Left renal cortex interstitium (tissue), 4 donors: ENCODE data around the gene UPP2. TPM values are rescaled to one million over a fixed set of nuclear protein-coding genes. Genes with fewer than 3 reads are reported as not detected.

Experiments
- DNase-seq, 4 donors: peaks; one replicate each; pipeline ENCODE4 v3.0.0-alpha.2; 2013; ENCODE audit warnings: low read depth in 4 of 4, low spot score in 2 of 4, missing footprints in 1 of 4
- polyA plus RNA-seq, 4 donors: library from polyadenylated mRNA; unstranded; fragments of 120-200 nt; gene quantifications; one replicate each; pipeline ENCODE4 v1.2.1, GENCODE V29; 2013; ENCODE audit not compliant: insufficient read length in 4 of 4

Gene UPP2
- polyA plus RNA-seq, 4 donors: 2.3 to 10.9 (median 9.2) TPM

DNA sequence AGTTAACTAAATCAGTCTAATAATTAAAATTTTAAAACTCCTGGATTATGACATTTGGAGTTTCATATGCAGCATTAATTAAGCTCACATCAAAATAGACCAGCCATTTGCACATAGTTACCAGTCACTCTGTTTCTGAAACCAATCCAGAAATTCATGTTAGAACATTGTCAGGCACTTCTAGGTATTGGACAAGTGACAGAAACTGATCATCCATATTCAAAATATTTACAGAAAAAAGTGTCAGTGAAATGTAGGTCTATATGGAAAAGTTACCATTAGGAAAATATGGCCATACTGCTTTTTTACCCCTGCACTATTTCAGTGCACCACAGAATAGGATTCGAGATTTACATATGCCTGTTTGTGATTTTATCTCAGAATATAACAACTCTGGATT, 33.4 kb downstream of the UPP2 start:
- no peak for DNase-seq

DNA sequence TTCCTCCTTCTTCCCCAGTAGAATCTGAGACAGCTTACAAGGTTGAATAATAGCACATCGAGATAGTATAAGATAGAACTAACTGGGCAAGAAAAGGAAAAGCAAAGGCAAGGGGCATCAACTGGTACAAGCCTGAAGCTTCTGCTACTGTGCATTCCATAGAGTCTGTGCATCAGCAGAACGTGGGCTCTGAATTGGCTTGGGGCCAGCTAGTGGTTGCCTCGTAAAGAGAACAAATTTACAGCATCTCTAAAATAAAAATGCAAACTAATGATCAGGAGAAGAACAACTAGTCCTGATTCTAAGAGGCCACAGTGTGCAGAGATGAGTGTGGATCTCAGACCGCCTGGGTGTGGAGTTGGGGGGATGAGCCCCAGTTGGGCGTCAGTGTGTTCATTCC, 36.6 kb downstream of the UPP2 start:
- DNase-seq: no peak

DNA sequence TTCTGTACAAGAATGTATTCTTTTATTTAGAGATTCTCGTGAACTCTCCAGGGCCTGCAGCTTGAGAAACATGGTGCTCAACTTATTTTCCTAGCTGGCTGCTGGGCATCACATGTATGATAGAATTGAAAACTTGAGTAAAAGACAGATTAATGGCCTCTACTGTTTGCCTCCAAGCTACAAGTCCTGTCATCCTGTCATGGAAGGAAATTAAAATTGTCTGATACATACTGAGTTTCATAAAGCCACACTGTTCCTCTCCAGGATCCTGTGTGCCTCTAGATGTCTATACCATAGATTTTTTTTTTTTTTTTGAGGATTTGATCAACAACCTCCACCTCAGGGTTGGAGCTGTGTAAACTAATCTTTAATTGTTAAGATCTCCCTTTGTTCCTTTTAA, 38.5 kb downstream of the UPP2 start:
- no peak for DNase-seq

DNA sequence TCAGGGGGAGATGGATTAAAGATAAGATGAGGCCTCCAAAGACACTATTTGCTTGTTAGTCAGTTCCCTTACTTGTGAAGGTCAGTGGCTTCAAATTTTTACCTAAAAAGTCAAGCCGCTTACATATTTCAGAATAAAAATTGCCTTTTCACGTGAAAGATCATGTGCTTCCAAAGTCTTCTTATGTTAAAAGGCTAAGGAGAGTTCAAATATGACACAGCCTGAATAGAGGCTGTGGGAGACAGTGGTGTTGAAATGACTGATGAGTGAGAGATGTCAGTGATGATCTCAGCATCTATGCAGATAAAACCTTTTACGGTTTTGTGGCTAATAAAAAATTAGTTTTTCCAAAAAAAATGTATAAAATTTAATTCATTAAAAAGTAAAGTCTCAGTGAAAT, 40.5 kb downstream of the UPP2 start:
- no peak for DNase-seq

DNA sequence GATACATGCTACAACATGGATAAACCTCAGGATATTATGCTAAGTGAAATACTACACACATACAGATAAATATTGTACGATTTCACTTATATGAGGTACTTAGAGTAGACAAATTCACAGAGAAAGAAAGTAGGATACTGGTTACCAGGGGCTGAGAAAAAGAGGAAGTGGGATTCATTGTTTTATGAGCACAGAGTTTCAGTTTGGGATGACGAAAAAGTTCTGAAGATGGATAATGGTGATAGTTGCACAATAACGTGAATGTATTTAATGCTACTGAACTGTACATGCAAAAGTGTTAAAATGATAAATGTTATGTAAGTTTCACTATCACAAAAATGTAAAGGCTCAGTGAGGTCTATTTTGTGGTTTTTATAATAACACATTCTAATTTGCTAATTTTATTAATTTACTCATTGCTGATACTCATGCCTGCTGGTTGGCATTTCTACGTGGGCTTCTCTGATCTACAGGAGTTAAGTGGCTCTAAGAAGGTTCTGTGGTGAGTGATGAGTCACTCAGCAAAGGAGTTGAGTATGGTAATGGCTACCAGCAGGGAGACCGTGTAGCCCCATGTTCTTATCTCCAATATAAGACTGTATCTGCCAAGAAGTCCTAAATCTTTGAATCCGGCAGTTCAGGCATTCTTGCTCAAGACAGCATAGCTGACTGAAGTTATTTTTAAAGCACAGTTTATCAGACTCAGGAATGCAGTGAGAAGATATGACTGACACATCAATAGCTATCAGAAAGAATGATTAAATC, 41.1 kb downstream of the UPP2 start:
- DNase-seq: no peak

DNA sequence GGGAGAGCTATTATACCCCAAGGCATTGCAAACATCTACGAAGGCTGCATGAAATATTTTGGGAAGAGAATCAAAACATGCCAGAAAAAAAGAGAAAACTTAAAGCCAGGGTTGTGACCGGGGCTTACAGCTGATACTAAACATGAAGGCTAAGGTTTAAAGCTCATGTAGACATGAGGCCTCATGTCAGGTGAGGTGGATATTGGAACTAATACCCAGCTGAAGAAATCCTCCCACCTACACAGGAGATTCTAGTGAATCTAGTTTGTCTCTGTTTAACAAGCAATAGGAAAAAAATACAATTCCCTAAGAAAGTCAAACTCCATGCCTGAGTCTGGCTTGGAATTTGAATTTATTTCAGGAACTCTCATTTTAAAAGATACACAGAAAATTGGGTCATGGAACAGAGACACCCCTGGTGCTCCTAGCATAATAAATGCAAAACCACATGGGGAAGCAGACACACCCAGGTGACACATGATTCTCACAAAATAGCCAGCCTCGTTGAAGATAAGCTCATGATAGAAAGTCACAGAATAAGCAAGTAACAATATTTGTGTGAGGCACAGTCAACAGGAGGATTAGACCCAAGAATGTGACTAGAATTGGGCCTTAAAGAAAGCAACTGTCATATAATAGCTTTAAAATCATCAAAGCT, 42.2 kb downstream of the UPP2 start:
- no peak for DNase-seq

DNA sequence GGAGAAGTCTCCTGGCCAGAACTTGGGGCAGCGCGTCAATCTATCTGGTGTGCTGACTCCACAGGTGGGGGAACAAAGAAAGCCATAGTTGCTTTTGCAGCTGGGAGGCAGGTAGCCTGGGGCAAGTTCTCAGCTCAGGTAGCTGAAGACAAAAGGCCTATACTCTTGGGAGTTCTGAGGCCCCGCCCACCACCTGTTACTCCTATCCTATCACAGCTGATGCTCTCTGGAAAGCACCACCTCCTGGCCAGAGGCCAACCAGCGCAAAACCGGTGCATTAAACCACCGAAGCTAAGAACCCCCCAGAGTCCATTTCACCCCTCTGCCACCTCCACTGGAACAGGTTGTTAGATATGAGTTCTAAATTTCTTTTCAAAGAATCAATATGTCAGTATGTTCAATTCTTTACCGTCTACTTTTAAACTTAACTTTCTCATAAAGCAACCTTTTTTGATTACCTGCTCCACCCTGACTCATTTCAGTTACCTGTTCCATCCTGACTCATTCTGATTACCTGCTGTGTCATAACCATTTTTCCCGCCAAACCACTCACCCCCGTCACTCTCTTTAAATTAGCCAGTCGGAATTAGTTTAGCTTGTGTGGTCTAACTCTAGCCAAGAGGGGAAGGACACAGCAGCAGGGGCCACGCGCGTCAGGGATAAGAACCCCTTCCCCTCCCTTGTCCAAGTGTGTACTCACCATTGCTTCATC, 43.4 kb downstream of the UPP2 start:
- DNase-seq: no peak

DNA sequence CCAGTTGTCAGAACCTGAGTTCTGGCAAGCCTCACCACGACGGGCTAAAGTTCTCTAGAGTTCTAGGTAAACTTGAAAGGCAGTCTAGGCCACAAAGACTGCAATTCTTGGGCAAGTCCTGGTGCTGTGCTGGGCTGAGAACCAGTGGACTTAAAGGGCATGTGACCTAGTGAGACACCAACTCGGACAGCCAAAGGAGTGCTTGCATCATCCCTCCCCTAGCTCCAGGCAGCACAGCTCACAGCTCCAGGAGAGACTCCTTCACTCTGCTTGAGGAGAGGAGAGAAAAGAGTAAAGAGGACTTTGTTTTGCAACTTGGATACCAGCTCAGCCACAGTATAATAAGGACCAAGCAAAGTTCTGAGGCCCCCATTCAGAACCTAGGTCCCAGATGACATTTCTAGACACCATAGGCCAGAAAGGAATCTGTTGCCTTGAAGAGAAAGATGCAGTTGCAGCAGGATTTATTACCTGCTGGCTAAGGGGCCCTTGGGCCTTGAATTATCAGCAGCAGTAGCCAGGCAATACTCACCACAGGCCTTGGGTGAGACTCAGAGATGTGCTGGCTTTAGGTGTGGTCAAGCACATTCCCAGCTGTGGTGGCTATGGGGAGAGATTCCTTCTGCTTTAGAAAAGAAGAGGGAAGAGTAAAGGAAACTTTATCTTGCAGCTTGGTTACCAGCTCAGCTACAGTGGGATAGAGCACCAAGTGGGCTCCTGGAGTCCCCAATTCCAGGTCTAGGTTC, 51.8 kb downstream of the UPP2 start:
- DNase-seq: no peak

DNA sequence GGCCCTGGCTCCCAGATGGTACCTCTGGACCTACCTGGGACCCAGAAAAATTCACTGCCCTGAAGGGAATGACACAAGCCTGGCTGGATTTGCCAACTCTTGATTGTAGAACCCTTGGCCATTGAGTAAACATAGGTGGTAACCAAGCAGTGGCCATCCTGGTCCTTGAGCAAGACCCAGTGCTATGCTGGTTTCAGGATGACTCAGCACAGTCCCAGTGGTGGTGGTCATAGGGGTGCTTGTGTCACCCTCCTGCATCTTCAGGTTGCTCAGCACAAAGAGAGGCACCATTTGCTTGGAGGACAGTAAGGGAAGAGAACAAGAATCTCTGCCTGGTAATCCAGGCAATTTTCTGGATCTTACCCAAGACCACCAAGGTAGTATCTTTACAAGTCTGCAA, 52.9 kb downstream of the UPP2 start:
- DNase-seq: no peak

DNA sequence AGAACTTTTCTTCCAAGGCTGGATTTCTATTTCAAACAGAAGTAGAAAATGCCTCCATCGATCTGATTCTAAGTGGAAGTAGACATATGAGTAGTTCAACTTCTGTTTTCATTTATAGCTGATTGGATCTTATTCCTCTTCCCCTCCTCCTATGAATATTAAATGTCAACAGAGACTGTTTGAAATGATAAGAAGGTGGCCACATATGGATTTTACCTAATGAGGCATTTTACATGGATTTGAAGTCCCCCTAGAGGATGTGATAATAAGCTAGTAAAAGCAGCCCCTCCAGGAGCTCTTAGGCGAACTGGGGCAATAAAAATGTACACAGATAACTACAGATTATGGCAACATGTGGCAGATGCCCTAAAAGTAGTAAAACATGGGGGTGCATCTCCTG, 71.0 kb downstream of the UPP2 start:
- no peak for DNase-seq

DNA sequence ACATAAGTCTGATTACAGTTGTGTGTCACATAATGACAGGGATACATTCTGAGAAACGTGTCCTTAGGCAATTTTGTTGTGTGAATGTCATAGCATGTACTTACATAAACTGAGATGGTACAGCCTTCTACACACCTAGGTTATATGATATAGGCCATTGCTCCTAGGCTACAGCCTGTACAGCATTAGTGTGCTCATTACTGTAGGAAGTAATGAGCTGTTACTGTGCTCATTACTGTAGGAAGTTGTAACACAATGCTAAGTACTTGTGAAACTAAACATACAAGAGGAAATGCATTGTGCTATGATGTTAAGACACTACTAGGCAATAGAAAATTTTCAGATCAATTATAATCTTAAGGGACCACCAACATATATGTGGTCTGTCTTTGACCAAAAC, 72.8 kb downstream of the UPP2 start:
- no peak for DNase-seq

DNA sequence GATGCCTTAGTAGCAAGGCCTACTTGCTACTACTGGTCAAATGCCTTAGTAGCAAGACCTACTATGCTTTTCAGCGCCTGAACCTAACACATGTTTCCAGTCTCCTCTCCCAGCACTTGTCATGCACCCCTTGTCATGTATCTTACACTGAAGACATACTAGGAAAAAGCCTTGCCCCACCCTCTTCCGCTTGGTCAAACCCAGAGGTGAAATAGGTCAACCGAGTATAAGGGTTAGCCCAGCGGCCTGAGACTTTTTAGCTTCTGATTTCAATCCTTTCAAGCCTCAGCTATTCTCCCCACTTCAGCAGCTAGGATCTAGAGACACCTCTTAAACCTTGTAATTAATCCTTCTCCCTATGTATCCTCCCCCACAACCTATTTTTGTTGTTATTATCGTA, 73.3 kb downstream of the UPP2 start:
- no peak for DNase-seq

DNA sequence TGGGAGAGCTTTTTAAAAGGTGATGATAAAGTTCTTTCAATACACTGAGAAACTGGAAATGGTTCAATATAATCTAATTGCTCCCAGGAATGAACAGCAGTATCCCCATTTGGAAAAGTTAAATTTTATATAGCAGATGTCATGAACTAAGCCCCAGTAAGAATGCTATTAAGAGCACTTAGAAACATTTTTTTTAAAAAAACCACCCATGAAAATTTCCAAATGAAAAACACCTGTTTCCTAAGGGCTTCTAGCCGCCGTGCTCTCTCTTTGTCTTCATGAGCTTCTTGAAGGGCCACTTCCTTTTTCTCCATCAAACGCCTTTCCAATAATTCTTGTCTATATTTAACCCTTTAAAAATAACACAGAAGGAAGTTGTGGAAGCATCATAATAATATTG, 77.0 kb downstream of the UPP2 start:
- DNase-seq: no peak

DNA sequence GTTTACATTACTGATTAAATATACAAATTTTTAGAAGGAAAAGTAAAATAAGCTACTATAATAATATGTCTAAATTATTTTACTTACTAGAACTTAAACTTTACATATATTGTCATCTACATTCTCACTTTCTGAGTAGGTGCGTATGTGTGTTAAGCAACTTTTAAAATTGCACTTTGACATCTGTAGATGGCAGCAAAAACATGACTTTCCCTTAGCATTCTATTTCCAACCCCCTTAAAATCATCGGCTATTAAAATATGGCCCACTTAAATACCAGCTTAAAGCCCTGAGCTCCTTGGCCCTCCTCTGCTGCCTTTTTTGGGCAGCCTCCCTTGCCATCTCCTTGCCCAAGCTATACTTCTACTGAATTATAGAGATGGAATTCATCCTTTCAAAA, 78.0 kb downstream of the UPP2 start:
- DNase-seq: no peak

DNA sequence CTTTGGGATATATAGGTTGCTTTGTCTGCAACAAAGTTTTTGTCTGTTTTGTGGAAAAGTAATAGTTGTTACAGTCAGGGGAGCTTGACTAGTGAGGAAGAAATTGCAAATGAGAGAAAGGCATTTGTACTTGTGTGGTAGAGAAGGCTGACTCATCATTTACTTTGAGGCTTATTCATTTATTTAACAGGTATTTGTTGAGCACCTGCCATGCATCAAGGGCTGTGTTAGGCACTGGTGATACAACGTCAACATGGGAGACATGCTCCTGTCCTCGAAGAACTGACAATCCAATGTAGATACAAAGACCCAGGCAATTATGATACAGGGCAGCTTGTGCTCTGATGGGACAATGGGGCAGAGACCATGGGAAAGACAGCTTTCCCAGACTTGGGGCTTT, 79.5 kb downstream of the UPP2 start:
- no peak for DNase-seq

DNA sequence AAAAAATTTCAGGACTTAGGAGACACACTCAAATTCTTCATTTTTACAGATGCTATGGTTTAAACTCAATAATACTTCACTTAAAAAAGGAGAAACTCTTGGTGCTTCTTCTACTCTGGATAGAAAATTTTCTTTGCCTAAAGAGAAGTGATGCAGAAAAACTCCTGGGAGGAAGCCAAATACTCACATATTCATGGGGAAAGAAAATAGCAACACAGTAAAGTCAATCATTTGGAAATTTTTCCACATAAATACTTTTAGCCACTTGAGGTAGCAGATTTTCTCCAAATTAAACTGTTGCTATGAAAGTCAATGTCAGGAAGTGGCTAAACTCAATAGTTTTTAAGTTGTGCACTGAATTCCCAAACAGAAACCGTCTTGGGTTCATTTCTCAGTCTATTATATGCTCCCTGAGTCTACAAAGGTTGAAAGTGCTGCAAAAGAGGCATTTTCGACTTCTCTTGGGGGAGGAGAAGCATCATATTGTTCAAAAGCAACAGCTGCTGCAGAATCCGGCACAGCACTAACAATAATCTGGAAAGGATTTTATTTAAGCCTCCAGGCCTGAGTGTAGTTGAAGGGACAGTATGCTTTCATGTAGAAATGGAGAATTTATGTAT, 81.1 kb downstream of the UPP2 start:
- no peak for DNase-seq

DNA sequence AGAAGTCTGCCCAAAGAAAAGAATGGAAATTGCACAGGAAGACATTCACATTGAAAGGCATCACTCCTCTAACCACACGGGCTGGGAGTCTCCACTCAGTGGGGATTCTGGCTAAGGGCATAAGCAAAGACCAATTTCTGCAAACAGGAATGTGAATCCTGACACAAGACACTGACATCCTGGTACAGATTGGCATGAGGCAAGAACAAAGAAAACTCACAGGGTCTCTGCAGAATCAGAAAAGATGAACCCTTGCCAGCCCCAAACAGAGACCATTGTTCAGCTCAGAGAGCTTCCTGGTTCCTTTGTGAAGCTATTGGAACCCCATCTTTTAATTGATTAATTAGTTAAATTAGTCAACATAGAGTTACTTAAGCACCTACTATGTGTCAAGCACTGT, 82.3 kb downstream of the UPP2 start:
- DNase-seq: no peak

DNA sequence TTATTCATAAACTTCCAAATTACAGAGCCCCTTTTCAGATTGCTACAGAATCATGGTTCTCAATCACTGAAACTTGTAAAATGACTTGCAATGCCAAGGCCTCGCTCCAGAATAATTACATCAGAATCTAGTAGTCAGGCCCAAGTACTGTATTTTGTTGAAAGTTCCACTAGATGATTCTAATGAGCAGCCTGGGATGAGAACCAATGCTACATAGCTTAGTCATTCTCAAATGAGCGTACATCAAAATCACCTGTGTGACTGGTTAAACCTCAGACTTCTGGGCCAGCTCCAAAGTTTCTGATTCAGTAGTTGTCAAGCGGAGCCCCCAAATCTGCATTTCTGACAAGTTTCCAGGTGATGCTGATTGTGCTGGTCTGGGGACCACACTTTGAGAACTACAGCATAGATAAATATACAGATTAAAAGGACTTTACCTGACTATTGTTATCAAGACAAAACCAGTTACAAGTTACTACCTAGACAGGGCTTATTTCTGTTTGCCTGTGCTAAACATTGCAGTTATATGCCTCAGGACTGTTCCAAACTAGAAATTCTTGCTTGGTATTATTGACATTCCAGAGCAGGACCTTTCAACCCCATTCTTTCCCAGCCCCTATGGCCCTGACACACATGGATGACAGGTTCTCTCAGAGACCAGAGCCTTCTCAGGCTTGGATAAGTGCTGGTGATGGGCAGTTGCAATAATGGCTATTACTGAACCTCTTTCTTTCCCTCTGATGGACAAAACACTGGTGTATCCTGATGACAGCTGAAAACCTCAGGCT, 83.1 kb downstream of the UPP2 start:
- DNase-seq: no peak
